Measurements from ENCODE around the gene SFXN2. TPM values are rescaled to one million over a fixed set of nuclear protein-coding genes. Genes with fewer than 3 reads are reported as not detected.
"Not testable (repeated sequence)": the region's sequence is repeated elsewhere in the genome, so short reads cannot be mapped to it uniquely, and the experiment has no call there.

SFXN2 gene
- total and polyA plus RNA-seq, 5 experiments from 2014 or later, result 6.6 to 32.6 (median 16.5) TPM

DNA sequence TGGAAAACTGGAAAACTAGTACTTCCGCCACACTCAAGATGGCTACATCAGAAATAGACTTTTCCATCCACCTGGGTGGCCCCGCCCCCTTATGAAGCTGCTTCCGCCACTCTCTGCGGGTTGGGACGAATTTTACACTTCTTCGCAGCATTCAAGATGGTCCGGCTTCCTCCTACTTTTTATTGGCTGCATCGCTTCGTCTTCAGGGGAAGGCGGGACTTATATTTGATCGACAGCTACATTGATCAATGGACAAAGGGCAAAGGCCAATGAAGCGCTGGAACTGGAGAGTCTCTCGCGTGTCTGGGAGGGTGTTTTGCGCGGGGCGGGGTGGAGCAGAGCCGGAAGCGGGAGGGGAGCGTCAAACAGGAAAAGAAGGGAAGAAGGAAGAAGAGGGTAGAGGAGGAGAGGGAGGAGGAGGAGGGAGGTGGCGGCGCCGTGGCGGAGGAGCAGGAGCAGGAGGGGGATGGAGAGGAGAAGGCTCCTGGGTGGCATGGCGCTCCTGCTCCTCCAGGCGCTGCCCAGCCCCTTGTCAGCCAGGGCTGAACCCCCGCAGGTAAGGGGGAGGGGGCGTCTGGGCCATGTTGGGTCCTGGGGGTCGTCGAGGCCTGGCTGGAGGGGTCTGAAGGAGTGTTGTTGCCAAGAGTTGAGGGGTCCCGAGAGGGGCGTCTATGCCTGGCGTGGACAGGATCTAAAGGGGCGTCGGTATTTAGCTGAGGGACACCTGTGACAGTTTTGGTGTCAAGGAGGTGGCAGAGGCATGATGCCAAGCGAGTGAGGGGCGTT lies 29.3 kb downstream of the SFXN2 start, which contains the start of gene WBP1L:
Gene WBP1L, plus strand, starts transcription at position 361 of the 786 bp plus-strand sequence. Its CDS starts 106 bp downstream, at position 467.
- peak; percentile 96 to 98 for ATAC-seq
- POLR2A ChIA-PET, result interaction anchor here (0.5 to 3.2 kb wide), 16 partner anchors 8 to 549 kb away, joined by 3 to 43 read pairs (median 4); partner anchors contain the start of genes ARL3, BORCS7, CNNM2 and SFXN2

DNA sequence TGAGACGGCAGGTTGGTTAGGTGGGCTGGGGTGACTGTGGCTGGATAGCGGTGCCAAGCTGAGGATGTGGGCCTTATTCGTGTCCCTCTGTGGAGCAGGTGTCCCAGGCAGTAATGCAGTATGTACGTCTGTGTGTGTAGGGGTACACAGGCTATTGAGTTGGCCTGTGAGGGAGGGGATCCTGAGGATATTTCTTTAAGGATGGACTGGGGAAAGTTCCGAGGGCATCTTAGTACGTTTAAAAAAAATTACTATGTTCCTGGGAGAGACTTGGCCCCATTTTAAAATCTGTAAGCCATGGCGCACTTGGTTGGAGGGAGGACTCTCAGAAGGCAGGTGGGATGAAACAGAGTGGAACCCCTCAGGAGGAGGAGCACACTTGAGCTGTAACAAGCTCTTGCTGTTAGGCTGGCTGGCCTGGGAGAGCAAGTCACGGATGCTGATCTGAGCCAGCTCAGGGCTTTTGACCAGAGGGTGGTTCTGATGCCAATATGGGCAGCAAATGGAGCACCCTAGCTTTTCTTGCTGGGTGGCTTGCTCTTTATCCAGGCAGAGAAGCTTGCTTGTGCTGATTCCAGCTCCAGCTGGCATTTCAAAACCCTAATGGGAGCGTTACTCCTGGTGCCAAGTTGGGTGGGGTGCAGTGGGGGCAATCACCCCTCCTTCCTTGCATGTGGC lies 30.1 kb downstream of the SFXN2 start:
- H3K9me3 Mint-ChIP-seq, result peaks cover 0 to 8% (median 0%) of the 10 kb centered on the region in 9 donors
- peak overlapping the region; percentile 87 to 97 (median 95) for H3K27ac Mint-ChIP-seq
- H3K36me3 Mint-ChIP-seq, result peaks cover 0 to 8% (median 0%) of the 10 kb centered on the region in 3 donors
- POLR2A ChIA-PET, result interaction anchor here (0.5 to 3.2 kb wide), 10 partner anchors 8 to 243 kb away, joined by 3 to 43 read pairs (median 5); partner anchors contain the start of genes ARL3, BORCS7, CNNM2 and SFXN2
- no peaks in the 10 kb centered on the region for H3K27me3 Mint-ChIP-seq
- H3K4me1 Mint-ChIP-seq, result peaks cover 36 to 60% (median 53%) of the 10 kb centered on the region in 4 donors
- ATAC-seq (peak; percentile 12 to 23), DNase-seq (peak in 2 of 10 donors; percentile 6 to 9)
- peak overlapping the region; percentile 83 to 99 (median 94) for H3K4me3 Mint-ChIP-seq

More for the DNA sequence above, 29.3 kb downstream of the SFXN2 start, which contains the start of gene WBP1L:
- Mint-ChIP-seq H3K4me1 (peaks cover 35 to 57% (median 51%) of the 10 kb centered on the region in 4 donors), H3K9me3 (peaks cover 0 to 8% (median 0%) of the 10 kb centered on the region in 9 donors), H3K36me3 (peaks cover 0 to 7% (median 0%) of the 10 kb centered on the region in 3 donors), H3K27me3 (no peaks in the 10 kb centered on the region), H3K4me3 (peak within 1 kb of the TSS; percentile 83 to 99 (median 94)), H3K27ac (peak within 1 kb of the TSS; percentile 87 to 97 (median 95))
- DNase-seq, result peak; percentile 79 to 98 (median 95)

DNA sequence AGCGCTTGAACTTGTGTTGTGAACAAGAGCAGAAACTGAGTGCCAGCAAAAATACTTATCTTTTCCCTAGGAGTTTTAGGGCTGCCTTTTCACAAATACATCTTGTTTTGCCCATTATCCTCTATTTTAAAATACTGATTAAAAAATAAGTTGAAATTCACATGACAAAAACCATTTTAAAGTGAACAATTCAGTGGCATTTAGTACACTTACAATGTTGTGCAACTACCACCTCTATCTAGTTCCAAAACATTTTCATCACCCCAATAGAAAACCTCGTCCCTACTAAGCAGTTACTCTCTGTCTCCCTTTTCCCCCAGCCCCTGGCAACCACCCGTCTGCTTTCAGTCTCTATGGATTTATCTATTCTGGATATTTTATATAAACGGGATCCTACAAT lies 30.7 kb downstream of the SFXN2 start:
- peaks cover 36 to 60% (median 53%) of the 10 kb centered on the region in 4 donors for H3K4me1 Mint-ChIP-seq
- POLR2A ChIA-PET, result interaction anchor here (0.7 to 3.2 kb wide), 4 partner anchors 12 to 100 kb away, joined by 3 to 43 read pairs (median 5); partner anchors contain the start of gene TRIM8
- peaks cover 0 to 8% (median 0%) of the 10 kb centered on the region in 9 donors for H3K9me3 Mint-ChIP-seq
- peak overlapping the region in 9 of 10 donors; percentile 6 to 97 (median 91) for H3K27ac Mint-ChIP-seq
- DNase-seq (no peak), ATAC-seq (no peak)
- H3K4me3 Mint-ChIP-seq, result peak overlapping the region; percentile 83 to 99 (median 94)
- H3K36me3 Mint-ChIP-seq, result peaks cover 0 to 8% (median 0%) of the 10 kb centered on the region in 3 donors
- H3K27me3 Mint-ChIP-seq, result no peaks in the 10 kb centered on the region

DNA sequence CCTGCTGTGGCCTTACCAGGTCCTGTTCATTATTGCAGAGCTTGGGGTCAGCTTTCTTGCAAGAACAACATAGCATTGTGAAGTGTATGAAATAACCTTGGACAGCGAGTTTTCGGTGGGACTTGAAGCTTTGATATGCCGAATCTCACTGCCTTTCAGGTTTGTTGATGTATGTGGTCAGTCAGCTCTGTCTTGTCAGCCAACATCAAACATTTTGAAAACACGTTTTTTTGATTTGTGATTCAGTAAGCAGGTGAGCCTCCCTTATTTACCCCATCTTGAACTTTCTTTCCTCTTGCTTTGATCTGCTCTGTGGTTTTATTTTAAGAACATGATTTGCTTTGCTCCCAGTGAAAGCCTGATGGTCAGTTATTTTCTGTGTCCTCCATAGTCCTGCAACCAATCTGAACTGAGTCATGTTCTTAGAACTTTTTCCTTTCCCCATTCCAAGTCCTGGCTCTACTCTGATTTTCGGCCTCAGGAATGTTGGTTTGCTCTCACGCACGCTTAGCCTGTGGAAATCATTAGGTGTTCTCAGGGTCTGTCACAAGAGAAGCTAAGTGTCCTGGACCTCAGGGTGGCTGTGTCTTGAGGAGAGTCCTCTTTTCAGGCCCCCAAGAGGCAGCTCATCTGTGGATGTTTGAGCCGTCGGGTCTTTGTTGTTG lies 38.0 kb downstream of the SFXN2 start:
- DNase-seq (peak in 1 of 10 donors; percentile 41), ATAC-seq (peak; percentile 66 to 68)
- H3K27ac Mint-ChIP-seq, result peak overlapping the region; percentile 32 to 85 (median 74)

GRCh38 chr10:102752934-102753664 lies 38.7 kb downstream of the SFXN2 start:
- ATAC-seq (peak; percentile 82 to 86), DNase-seq (peak in 2 of 10 donors; percentile 37 to 38)
- Mint-ChIP-seq H3K9me3 (no peaks in the 10 kb centered on the region), H3K4me3 (peak overlapping the region in 8 of 10 donors; percentile 6 to 57 (median 18)), H3K27me3 (no peaks in the 10 kb centered on the region), H3K36me3 (peaks cover 0 to 21% (median 0%) of the 10 kb centered on the region in 3 donors), H3K27ac (peak overlapping the region; percentile 9 to 80 (median 68)), H3K4me1 (peaks cover 30 to 62% (median 57%) of the 10 kb centered on the region in 4 donors)
- POLR2A ChIA-PET, result interaction anchor here (0.6 to 2.4 kb wide), 4 partner anchors 10 to 917 kb away, joined by 3 to 12 read pairs (median 6); partner anchors contain the start of gene WBP1L

More for the DNA sequence above, 38.0 kb downstream of the SFXN2 start:
- POLR2A ChIA-PET, result interaction anchor here (0.6 to 2.4 kb wide), 5 partner anchors 9 to 916 kb away, joined by 3 to 12 read pairs (median 4); partner anchors contain the start of genes TRIM8 and WBP1L
- peak overlapping the region in 7 of 10 donors; percentile 10 to 57 (median 46) for H3K4me3 Mint-ChIP-seq
- no peaks in the 10 kb centered on the region for H3K9me3 Mint-ChIP-seq
- no peaks in the 10 kb centered on the region for H3K27me3 Mint-ChIP-seq
- H3K36me3 Mint-ChIP-seq, result peaks cover 0 to 21% (median 0%) of the 10 kb centered on the region in 3 donors
- H3K4me1 Mint-ChIP-seq, result peaks cover 30 to 63% (median 57%) of the 10 kb centered on the region in 4 donors

DNA sequence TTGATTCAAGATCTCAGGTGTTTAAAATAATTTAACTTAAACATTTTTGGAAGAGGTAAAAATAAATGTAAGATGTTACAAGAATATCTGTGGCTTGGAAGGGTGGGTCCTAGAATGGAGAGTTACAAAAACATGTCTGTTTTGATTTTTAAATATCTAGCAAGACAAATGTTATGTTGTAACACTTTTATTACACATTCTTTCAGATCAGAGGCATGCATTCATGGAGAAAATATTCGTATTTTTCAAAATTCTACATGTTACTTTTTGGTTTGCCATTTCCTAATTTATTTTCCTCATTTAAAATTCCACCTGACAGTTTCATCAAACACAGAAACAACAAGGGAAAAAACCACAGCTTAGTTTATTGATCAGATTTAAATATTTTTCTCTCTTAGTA lies 39.3 kb downstream of the SFXN2 start:
- POLR2A ChIA-PET, result interaction anchor here (1.0 to 2.4 kb wide), 3 partner anchors 9 to 22 kb away, joined by 3 to 12 read pairs (median 4); partner anchors contain the start of gene WBP1L
- H3K4me1 Mint-ChIP-seq, result peaks cover 31 to 62% (median 57%) of the 10 kb centered on the region in 4 donors
- H3K27me3 Mint-ChIP-seq, result no peaks in the 10 kb centered on the region
- peaks cover 0 to 17% (median 0%) of the 10 kb centered on the region in 3 donors for H3K36me3 Mint-ChIP-seq
- no peak for DNase-seq
- ATAC-seq, result no peak
- peak overlapping the region in 8 of 10 donors; percentile 27 to 77 (median 60) for H3K27ac Mint-ChIP-seq
- H3K9me3 Mint-ChIP-seq, result no peaks in the 10 kb centered on the region
- peak overlapping the region in 2 of 10 donors; percentile 26 for H3K4me3 Mint-ChIP-seq

DNA sequence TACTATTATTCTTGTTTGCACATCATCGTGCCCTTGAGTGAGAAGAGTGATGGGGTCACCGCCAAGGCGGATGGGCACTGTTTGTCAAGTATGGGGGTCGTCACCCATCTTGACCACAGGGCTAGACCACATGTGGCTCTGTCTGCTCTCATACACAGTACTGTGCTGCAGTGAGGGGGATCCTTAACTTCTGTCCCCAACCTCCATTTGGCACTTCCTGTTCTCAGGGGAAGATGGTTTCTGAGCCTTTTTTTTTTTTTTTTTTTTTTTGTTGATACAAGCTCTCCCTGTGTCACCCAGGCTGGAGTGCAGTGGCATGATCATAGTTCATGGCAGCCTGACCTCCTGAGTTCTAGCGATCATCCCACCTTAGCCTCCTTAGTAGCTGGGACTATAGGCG lies 42.9 kb downstream of the SFXN2 start:
- no peak for ATAC-seq

GRCh38 chr10:102758240-102758932 lies 44.0 kb downstream of the SFXN2 start:
- peak overlapping the region in 8 of 10 donors; percentile 5 to 80 (median 50) for H3K27ac Mint-ChIP-seq
- no peak for DNase-seq
- H3K36me3 Mint-ChIP-seq, result peaks cover 0 to 36% (median 8%) of the 10 kb centered on the region in 3 donors
- peaks cover 18 to 48% (median 41%) of the 10 kb centered on the region in 4 donors for H3K4me1 Mint-ChIP-seq
- ATAC-seq, result no peak
- H3K4me3 Mint-ChIP-seq, result peak overlapping the region in 9 of 10 donors; percentile 7 to 52 (median 30)
- peaks cover 0 to 4% (median 0%) of the 10 kb centered on the region in 9 donors for H3K9me3 Mint-ChIP-seq
- no peaks in the 10 kb centered on the region for H3K27me3 Mint-ChIP-seq
- POLR2A ChIA-PET, result no interaction called here

More for the DNA sequence above, 42.9 kb downstream of the SFXN2 start:
- Mint-ChIP-seq H3K9me3 (peaks cover 0 to 4% (median 0%) of the 10 kb centered on the region in 9 donors), H3K4me3 (no peak overlapping the region), H3K27me3 (no peaks in the 10 kb centered on the region), H3K27ac (peak overlapping the region in 7 of 10 donors; percentile 19 to 87 (median 51)), H3K4me1 (peaks cover 24 to 52% (median 46%) of the 10 kb centered on the region in 4 donors), H3K36me3 (peaks cover 0 to 26% (median 5%) of the 10 kb centered on the region in 3 donors)
- no peak for DNase-seq
- POLR2A ChIA-PET, result interaction anchor here (0.6 to 1.4 kb wide), 4 partner anchors 13 to 1327 kb away, joined by 3 to 5 read pairs (median 4); no protein-coding TSS in a partner anchor

- H3K9me3 Mint-ChIP-seq, POLR2A ChIA-PET, H3K27me3 Mint-ChIP-seq, DNase-seq, ATAC-seq: not testable (repeated sequence)
- H3K36me3 Mint-ChIP-seq, result peaks cover 0 to 41% (median 9%) of the 10 kb centered on the region in 3 donors
- peak overlapping the region in 6 of 10 donors; percentile 5 to 80 (median 52) for H3K27ac Mint-ChIP-seq
- H3K4me3 Mint-ChIP-seq, result peak overlapping the region in 8 of 10 donors; percentile 16 to 52 (median 31)
- peaks cover 17 to 46% (median 37%) of the 10 kb centered on the region in 4 donors for H3K4me1 Mint-ChIP-seq
Observed at GRCh38 chr10:102758933-102759262, 44.5 kb downstream of the SFXN2 start.

DNA sequence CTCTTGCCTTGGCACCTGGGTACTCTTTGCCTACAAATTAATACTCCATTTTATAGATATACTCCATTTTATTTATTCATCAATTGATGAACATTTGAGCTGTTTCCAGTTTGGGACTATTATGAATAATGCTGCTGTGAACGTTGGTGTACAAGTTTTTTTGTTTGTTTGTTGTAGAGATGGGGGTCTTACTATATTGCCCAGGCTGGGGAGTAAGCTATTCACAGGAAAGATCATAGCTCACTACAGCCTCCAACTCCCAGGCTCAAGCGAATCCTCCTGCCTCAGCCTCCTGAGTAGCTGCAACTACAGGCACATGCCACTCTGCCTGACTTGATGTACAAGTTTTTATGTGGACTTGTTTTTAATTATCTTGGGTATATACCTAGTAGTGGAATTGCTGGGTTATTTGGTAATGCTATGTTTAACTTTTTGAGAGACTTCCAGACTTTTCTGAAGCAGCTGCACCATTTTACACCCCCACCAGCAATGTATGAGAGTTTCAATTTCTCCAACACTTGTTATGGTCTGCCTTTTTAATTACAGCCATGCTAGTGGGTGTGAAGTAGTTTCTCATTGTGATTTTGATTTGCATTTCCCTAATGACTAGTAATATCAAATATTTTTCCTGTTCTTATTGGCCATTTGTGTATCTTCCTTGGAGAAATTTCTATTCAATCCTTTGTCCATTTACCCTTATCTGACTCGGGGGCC lies 45.2 kb downstream of the SFXN2 start:
- peak overlapping the region in 1 of 10 donors; percentile 57 for H3K27ac Mint-ChIP-seq
- no peak overlapping the region for H3K4me3 Mint-ChIP-seq
- peaks cover 0 to 47% (median 14%) of the 10 kb centered on the region in 3 donors for H3K36me3 Mint-ChIP-seq
- H3K9me3 Mint-ChIP-seq, result peaks cover 0 to 4% (median 0%) of the 10 kb centered on the region in 9 donors
- no peak for DNase-seq
- no peaks in the 10 kb centered on the region for H3K27me3 Mint-ChIP-seq
- ATAC-seq, result no peak
- H3K4me1 Mint-ChIP-seq, result peaks cover 18 to 53% (median 37%) of the 10 kb centered on the region in 4 donors
- POLR2A ChIA-PET, result no interaction called here
